Caco-2 (cell line): ENCODE results near the gene ACAD8. TPM values are rescaled to one million over a fixed set of nuclear protein-coding genes. Genes with fewer than 3 reads are reported as not detected.
"Not testable (repeated sequence)": the region's sequence is repeated elsewhere in the genome, so short reads cannot be mapped to it uniquely, and the experiment has no call there.

ENCODE experiments used
- BruUV-seq: library from RNA; stranded (reverse); fragments of 400-500 nt; replicated peaks from 2 replicates; lab custom pipeline; 2021; lab: Mats Ljungman, UMichigan
- CTCF ChIA-PET: fragments of 300-600 bp; sonication (Branson Sonifier 250); formaldehyde crosslinking; loops from one replicate; lab custom pipeline; 2022; ENCODE audit warnings: antibody characterized with exemption; lab: Charles Lee
- POLR2A ChIA-PET: fragments of 300-600 bp; sonication (Branson Sonifier 250); formaldehyde crosslinking; loops from one replicate; lab custom pipeline; 2022; ENCODE audit warnings: antibody characterized with exemption; lab: Charles Lee
- DNase-seq, 2 experiments: peaks; one replicate each; pipeline versions ENCODE4 v3.0.0 to v3.0.0-alpha.2; 2020 to 2022
- H3K27me3 ChIP-seq: replicated peaks from 2 replicates; pipeline ENCODE4 v1.6.0; 2011; ENCODE audit warnings: low read length; ENCODE audit not compliant: control insufficient read depth, insufficient read depth
- H3K36me3 ChIP-seq: 2 replicates; pipeline ENCODE4 v1.5.1; 2011; ENCODE audit warnings: low read length; ENCODE audit not compliant: control insufficient read depth, insufficient read depth
- H3K4me1 ChIP-seq: fragments of 250-450 bp; sonication (Bioruptor Pico); 2 replicates; pipeline ENCODE4 v1.5.1; 2020; ENCODE audit warnings: mild to moderate bottlenecking
- H3K4me3 ChIP-seq: 2 replicates; pipeline ENCODE4 v1.5.1; 2011; ENCODE audit warnings: low read depth, mild to moderate bottlenecking, control low read depth, low read length
- H3K9me3 ChIP-seq: fragments of 250-450 bp; sonication (Bioruptor Pico); 2 replicates; pipeline ENCODE4 v1.5.1; 2020; ENCODE audit warnings: mild to moderate bottlenecking, moderate library complexity
- H3K27ac Mint-ChIP-seq: one replicate; pipeline ENCODE4 v1.8.0; 2022; ENCODE audit warnings: mixed read lengths; ENCODE audit not compliant: unreplicated experiment
- H3K27me3 Mint-ChIP-seq: one replicate; pipeline ENCODE4 v1.8.0; 2022; ENCODE audit warnings: mixed read lengths; ENCODE audit not compliant: insufficient read depth, unreplicated experiment
- H3K36me3 Mint-ChIP-seq: one replicate; pipeline ENCODE4 v1.8.0; 2022; ENCODE audit warnings: mild to moderate bottlenecking, mixed read lengths; ENCODE audit not compliant: insufficient read depth, unreplicated experiment
- H3K4me1 Mint-ChIP-seq: one replicate; pipeline ENCODE4 v1.8.0; 2022; ENCODE audit warnings: low read depth, mixed read lengths; ENCODE audit not compliant: unreplicated experiment
- H3K4me3 Mint-ChIP-seq: one replicate; pipeline ENCODE4 v1.8.0; 2022; ENCODE audit warnings: mild to moderate bottlenecking, moderate library complexity, mixed read lengths; ENCODE audit not compliant: unreplicated experiment
- H3K9me3 Mint-ChIP-seq: one replicate; pipeline ENCODE4 v1.8.0; 2022; ENCODE audit warnings: mixed read lengths; ENCODE audit not compliant: unreplicated experiment
- intact Hi-C: fragments of 100-400 bp; cut with micrococcal nuclease; formaldehyde crosslinking; loops from one replicate; pipeline ENCODE4 v1.10.0; 2022; ENCODE audit not compliant: unreplicated experiment
- total RNA-seq: library from RNA; stranded (reverse); gene quantifications from 2 replicates; pipeline ENCODE4 v1.2.3, GENCODE V29; 2022
- TF ChIP-seq, protein P1 (sequence below), 2 experiments: fragments of 200-600 bp in 1 of 2; IDR thresholded peaks; 1 replicate in 1 of 2; 2 replicates in 1 of 2; pipeline versions ENCODE4 v1.5.1 to v1.8.0; 2011 to 2022; ENCODE audit warnings: antibody characterized with exemption in 1 of 2, control low read depth in 1 of 2, inconsistent platforms in 1 of 2, low read depth in 1 of 2, low read length in 1 of 2, mild to moderate bottlenecking in 1 of 2, moderate library complexity in 1 of 2; ENCODE audit not compliant: insufficient read depth in 1 of 2, severe bottlenecking in 1 of 2, unreplicated experiment in 1 of 2

The ACAD8 gene
- total RNA-seq, 1 experiment from 2014 or later, result 52.0 TPM

DNA sequence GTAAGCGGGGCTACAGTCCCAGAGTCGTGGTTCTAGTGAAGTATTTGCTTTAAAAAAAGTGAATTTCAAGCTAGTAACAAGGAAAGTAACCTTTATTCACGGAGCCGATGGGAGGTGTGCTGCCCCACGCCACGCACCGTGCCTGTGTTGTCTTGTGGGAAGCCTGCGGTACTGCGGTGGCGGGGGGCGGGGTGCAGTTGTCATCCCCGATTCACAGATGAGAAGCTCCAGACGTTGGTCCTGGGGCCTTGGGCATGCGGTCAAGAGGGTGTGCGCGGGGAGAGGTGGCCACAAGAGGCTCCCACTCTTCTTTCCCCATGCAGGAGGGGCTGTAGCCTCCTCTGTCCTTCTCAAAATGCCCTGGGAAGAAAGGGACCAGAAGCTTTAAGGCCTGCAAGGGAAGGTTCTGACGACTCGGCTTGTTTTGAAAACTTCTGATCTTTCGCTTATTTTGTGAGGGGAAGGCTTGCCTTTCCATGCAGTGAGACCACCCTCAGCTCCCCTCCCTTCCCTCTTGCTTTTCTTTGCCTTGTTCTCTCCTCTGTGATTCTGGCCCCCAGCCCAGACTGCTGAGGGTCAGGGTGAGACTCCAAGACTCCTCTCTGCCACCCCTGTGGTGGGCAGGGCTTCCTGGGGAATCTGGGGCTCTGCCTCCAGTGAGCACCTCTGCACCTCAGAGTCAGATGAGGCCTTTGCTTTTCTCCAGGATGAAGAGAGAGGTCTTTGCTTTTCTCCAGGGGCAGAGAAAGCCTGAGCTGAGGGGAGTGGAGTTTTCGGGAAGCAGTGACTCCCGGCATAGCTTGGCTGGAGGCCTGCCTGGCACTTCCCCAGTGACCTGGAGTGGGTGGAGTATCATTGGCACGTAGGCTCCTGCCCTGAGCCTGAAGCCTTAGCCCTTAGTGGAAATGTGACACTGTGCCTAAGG is 29.0 kb downstream of the ACAD8 start:
- DNase-seq, result no peak
- CTCF ChIA-PET, result interaction anchor here (0.6 kb wide), 2 partner anchors 232 to 744 kb away, joined by 3 to 6 read pairs; no protein-coding TSS in a partner anchor
- H3K27me3 ChIP-seq, result no peaks in the 10 kb centered on the region; the same call in none of the 2 replicates
- Mint-ChIP-seq H3K4me1 (no peaks in the 10 kb centered on the region), H3K36me3 (peaks cover under 1% of the 10 kb centered on the region), H3K27ac (no peak overlapping the region), H3K4me3 (no peak overlapping the region), H3K27me3 (peaks cover 24% of the 10 kb centered on the region), H3K9me3 (no peaks in the 10 kb centered on the region)
- TF ChIP-seq, protein P1, sequence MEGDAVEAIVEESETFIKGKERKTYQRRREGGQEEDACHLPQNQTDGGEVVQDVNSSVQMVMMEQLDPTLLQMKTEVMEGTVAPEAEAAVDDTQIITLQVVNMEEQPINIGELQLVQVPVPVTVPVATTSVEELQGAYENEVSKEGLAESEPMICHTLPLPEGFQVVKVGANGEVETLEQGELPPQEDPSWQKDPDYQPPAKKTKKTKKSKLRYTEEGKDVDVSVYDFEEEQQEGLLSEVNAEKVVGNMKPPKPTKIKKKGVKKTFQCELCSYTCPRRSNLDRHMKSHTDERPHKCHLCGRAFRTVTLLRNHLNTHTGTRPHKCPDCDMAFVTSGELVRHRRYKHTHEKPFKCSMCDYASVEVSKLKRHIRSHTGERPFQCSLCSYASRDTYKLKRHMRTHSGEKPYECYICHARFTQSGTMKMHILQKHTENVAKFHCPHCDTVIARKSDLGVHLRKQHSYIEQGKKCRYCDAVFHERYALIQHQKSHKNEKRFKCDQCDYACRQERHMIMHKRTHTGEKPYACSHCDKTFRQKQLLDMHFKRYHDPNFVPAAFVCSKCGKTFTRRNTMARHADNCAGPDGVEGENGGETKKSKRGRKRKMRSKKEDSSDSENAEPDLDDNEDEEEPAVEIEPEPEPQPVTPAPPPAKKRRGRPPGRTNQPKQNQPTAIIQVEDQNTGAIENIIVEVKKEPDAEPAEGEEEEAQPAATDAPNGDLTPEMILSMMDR (IDR thresholded peaks at IDR 0.05; ENCODE audit: insufficient read depth in 1 of 2, low read depth in 1 of 2, low read length in 1 of 2, severe bottlenecking in 1 of 2, unreplicated experiment in 1 of 2), result no peak
- intact Hi-C loops, result no loop called here
- no TSS peak for BruUV-seq
- POLR2A ChIA-PET, result no interaction called here
- H3K36me3 ChIP-seq, result no peaks in the 10 kb centered on the region
- H3K4me3 ChIP-seq, result no peak overlapping the region
- no peaks in the 10 kb centered on the region for H3K9me3 ChIP-seq
- no peaks in the 10 kb centered on the region for H3K4me1 ChIP-seq

DNA sequence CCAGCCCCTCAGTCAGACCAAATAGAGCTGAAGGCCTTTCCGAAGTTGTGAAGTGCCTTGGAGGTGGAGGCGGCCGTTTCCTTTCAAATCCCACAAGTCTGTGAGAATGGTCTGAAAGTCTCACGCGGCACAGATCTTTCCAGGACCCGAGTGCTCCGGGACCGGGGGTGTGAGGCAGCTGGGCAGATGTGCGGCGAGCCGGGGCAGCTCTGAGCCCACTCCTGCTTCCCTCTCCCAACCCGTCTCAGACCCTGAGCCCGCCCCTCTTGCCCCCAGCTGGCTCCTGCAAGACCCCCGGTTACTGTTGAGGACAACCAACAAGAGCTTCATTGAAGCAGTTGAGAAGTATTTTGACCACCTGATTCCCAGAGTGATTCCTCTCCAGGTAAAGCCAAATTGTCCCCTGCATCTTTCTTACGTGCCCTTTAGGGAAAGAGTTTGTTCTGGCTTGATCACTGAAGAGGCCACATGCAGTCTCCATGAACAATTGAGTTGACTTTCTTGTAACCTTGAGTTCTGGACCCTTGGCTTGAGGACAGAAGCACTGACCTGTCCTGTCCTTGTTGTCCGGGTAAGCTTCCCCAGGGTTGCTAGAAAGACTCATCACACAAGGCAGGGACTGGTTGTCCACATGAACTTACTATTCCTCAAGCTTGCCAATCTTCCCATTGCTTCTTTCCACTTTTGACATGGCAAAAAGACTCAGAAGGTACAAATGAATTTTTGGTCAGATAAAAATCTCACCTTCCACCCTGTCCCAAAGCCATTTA is 30.3 kb downstream of the ACAD8 start:
- intact Hi-C loops, result no loop called here
- peaks cover 27% of the 10 kb centered on the region for H3K27me3 Mint-ChIP-seq
- H3K4me3 Mint-ChIP-seq, result no peak overlapping the region
- TF ChIP-seq, protein P1 (IDR thresholded peaks at IDR 0.05; ENCODE audit: insufficient read depth in 1 of 2, low read depth in 1 of 2, low read length in 1 of 2, severe bottlenecking in 1 of 2, unreplicated experiment in 1 of 2), result no peak
- H3K27me3 ChIP-seq, result no peaks in the 10 kb centered on the region; the same call in none of the 2 replicates
- ChIA-PET CTCF (interaction anchor here (0.6 kb wide), 1 partner anchor 233 kb away, joined by 3 read pairs; no protein-coding TSS in a partner anchor), POLR2A (no interaction called here)
- H3K36me3 ChIP-seq, result no peaks in the 10 kb centered on the region
- H3K9me3 ChIP-seq, result no peaks in the 10 kb centered on the region
- H3K4me1 Mint-ChIP-seq, result no peaks in the 10 kb centered on the region
- no peak overlapping the region for H3K4me3 ChIP-seq
- H3K4me1 ChIP-seq, result no peaks in the 10 kb centered on the region
- no peaks in the 10 kb centered on the region for H3K9me3 Mint-ChIP-seq
- no peak overlapping the region for H3K27ac Mint-ChIP-seq
- no TSS peak for BruUV-seq
- H3K36me3 Mint-ChIP-seq, result no peaks in the 10 kb centered on the region
- DNase-seq, result no peak

DNA sequence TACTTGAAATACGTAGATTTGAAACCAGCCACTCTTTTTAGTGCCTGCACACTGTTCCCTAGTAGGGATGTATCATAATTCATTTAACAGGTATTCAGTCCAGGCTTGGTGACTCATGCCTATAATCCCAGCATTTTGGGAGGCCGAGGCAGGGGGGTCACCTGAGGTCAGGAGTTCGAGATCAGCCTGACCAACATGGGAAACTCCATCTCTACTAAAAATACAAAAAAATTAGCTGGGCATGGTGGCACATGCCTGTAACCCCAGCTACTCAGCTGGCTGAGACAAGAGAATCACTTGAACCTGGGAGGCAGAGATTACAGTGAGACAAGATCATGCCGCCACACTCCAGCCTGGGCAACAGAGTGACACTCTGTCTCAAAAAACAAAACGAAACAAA is 31.0 kb downstream of the ACAD8 start:
- H3K27me3 ChIP-seq, H3K36me3 ChIP-seq, H3K4me1 ChIP-seq, CTCF ChIA-PET, H3K4me3 ChIP-seq, DNase-seq, H3K27ac Mint-ChIP-seq, H3K4me3 Mint-ChIP-seq, H3K4me1 Mint-ChIP-seq, H3K9me3 ChIP-seq, H3K36me3 Mint-ChIP-seq, POLR2A ChIA-PET, intact Hi-C loops, H3K9me3 Mint-ChIP-seq, BruUV-seq: not testable (repeated sequence)
- H3K27me3 Mint-ChIP-seq, result peaks cover 25% of the 10 kb centered on the region
